Lung microvascular endothelial cell (primary cell): ENCODE results near the gene PRR9. TPM values are rescaled to one million over a fixed set of nuclear protein-coding genes. Genes with fewer than 3 reads are reported as not detected.

Experiments used
- DNase-seq, 2 donors: peaks; one replicate each; pipeline versions ENCODE4 v3.0.0 to v3.0.0-alpha.2; 2010; ENCODE audit warnings: low read depth in 2 of 2
- total RNA-seq: library from RNA; depleted of rRNA; stranded (reverse); fragments of >200 nt; gene quantifications from 2 replicates; pipeline ENCODE4 v1.2.1, GENCODE V29; 2014

Gene PRR9
- total RNA-seq, 1 donor from 2014 or later: not detected

DNA sequence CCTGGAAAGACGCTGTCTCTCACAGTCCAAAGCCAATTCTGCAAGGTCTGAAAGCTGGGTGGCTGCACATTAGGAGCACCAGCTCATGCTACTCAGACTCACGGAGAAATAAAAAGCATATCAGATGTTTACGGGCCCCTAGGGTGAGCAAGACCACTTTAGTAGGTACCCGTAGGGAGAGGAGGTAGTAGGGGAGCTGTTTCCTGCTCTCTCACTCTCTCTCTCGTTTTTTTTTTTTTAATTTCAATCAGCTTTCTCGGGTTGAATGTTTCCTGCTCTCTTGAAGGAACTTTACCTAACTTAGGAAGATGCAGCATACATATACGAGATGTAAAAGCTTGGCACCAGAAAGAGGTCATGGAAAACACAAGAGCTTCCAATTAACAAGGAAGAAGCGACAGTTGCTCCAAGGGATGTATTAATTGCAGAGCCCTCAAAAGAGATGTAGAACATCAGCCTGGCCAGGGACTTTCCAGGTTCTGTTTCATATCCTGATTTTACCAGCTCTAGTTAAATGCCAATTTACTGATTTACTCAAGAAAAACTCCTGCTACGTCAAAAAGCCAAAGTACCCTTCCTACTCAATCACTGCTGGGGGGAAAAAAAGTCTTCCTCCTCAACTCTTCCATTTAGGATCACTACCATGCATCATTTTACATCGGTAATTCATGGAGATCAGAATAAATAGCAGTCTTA lies 45.2 kb downstream of the PRR9 start:
- no peak for DNase-seq

DNA sequence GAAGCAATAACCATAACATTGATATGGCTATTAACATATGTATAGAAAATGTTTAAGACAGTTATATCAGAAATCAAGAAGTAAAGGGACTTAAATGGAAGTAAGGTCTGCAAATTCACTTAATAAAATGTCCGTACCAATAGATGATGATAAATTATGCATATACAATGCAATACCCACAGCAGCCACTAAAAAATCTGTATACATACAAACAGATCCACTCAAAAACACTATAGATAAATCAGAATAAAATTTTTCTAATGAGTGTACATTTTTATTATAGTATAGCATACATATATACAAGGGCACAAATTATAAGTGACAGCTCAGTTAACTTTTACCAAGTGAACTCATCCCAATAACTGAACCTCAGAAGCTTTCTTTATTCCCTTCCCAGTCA lies 48.1 kb downstream of the PRR9 start:
- no peak for DNase-seq

Other genes with a start within 250 kb of the PRR9 start
- not detected in 2 replicates for gene SPRR4, start 246.9 kb upstream of the PRR9 start, total RNA-seq
- gene SPRR1A, start 233.5 kb upstream of the PRR9 start, total RNA-seq: not detected in 2 replicates
- not detected in 2 replicates for gene SPRR3, start 215.8 kb upstream of the PRR9 start, total RNA-seq
- not detected in 2 replicates for gene SPRR1B, start 186.4 kb upstream of the PRR9 start, total RNA-seq
- not detected in 2 replicates for gene SPRR2D, start 176.5 kb upstream of the PRR9 start, total RNA-seq
- gene SPRR2A, start 160.1 kb upstream of the PRR9 start, total RNA-seq: not detected in 2 replicates
- not detected in 2 replicates for gene SPRR2B, start 146.0 kb upstream of the PRR9 start, total RNA-seq
- gene SPRR2E, start 123.1 kb upstream of the PRR9 start, total RNA-seq: not detected in 2 replicates
- gene SPRR2F, start 104.1 kb upstream of the PRR9 start, total RNA-seq: not detected in 2 replicates
- gene SPRR2G, start 66.7 kb upstream of the PRR9 start, total RNA-seq: not detected in 2 replicates
- gene LELP1, start 14.2 kb upstream of the PRR9 start, total RNA-seq: not detected in 2 replicates
- not detected in 2 replicates for gene LORICRIN, start 42.1 kb downstream of the PRR9 start, total RNA-seq
- not detected in 2 replicates for gene PGLYRP3, start 95.4 kb downstream of the PRR9 start, total RNA-seq
- gene PGLYRP4, start 131.3 kb downstream of the PRR9 start, total RNA-seq: not detected in 2 replicates
- gene S100A9, start 140.3 kb downstream of the PRR9 start, total RNA-seq: 0.22 and 1.2 TPM in 2 replicates
- gene S100A12, start 158.0 kb downstream of the PRR9 start, total RNA-seq: not detected in 2 replicates
- not detected in 2 replicates for gene S100A8, start 173.5 kb downstream of the PRR9 start, total RNA-seq
- gene S100A7A, start 198.9 kb downstream of the PRR9 start, total RNA-seq: not detected in 2 replicates
- not detected in 2 replicates for gene S100A7, start 243.1 kb downstream of the PRR9 start, total RNA-seq